Measurements from ENCODE around the gene TRIM32.

The TRIM32 gene

GRCh38 chr9:116691607-116692006 is 4.5 kb downstream of the TRIM32 start:
- no peak overlapping the region for H3K4me3 ChIP-seq (ENCODE audit: low read depth, low read length)
- no peaks in the 10 kb centered on the region for H3K9me3 ChIP-seq (ENCODE audit: control insufficient read depth, insufficient read depth, low read depth, low read length)
- 0 out of 2 replicates have a peak, but pooled peaks cover 2% of the 10 kb centered on the region for H3K4me1 ChIP-seq (ENCODE audit: control insufficient read depth, insufficient read depth, low read length)
- no peak overlapping the region for H3K27ac ChIP-seq (ENCODE audit: extremely low read depth, low read depth, low read length)
- POLR2A ChIA-PET, result no interaction called here
- peaks cover 0 to 17% of the 10 kb centered on the region in 2 experiments; a peak in 1 of 3 replicates for H3K36me3 ChIP-seq (ENCODE audit: control insufficient read depth in 2 of 2, insufficient read depth in 1 of 2, low read length in 2 of 2)
- TF ChIP-seq AEBP2 (tag by site-specific recombination; IDR thresholded peaks at IDR 0.05; ENCODE audit: borderline replicate concordance) (no peak), ZNF580 (tag by site-specific recombination; IDR thresholded peaks at IDR 0.05) (no peak), ZNF654 (tag by site-specific recombination; IDR thresholded peaks at IDR 0.05; ENCODE audit: low read depth) (no peak), ZSCAN23 (tag by site-specific recombination; IDR thresholded peaks at IDR 0.05) (no peak), ZNF670 (tag by site-specific recombination; IDR thresholded peaks at IDR 0.05; ENCODE audit: low read depth) (no peak), OSR2 (tag by site-specific recombination; IDR thresholded peaks at IDR 0.05) (no peak), GLIS2 (tag by site-specific recombination; IDR thresholded peaks at IDR 0.05) (no peak), REPIN1 (tag by site-specific recombination; IDR thresholded peaks at IDR 0.05; ENCODE audit: low read depth) (no peak), ZNF629 (tag by site-specific recombination; IDR thresholded peaks at IDR 0.05) (no peak), KLF7 (tag by site-specific recombination; IDR thresholded peaks at IDR 0.05; ENCODE audit: borderline replicate concordance) (no peak)
- TF ChIP-seq, protein P1, sequence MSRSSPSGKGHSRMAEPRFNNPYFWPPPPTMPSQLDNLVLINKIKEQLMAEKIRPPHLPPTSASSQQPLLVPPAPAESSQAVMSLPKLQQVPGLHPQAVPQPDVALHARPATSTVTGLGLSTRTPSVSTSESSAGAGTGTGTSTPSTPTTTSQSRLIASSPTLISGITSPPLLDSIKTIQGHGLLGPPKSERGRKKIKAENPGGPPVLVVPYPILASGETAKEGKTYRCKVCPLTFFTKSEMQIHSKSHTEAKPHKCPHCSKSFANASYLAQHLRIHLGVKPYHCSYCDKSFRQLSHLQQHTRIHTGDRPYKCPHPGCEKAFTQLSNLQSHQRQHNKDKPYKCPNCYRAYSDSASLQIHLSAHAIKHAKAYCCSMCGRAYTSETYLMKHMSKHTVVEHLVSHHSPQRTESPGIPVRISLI (tag by site-specific recombination; IDR thresholded peaks at IDR 0.05), result no peak
- TF ChIP-seq, protein P2, sequence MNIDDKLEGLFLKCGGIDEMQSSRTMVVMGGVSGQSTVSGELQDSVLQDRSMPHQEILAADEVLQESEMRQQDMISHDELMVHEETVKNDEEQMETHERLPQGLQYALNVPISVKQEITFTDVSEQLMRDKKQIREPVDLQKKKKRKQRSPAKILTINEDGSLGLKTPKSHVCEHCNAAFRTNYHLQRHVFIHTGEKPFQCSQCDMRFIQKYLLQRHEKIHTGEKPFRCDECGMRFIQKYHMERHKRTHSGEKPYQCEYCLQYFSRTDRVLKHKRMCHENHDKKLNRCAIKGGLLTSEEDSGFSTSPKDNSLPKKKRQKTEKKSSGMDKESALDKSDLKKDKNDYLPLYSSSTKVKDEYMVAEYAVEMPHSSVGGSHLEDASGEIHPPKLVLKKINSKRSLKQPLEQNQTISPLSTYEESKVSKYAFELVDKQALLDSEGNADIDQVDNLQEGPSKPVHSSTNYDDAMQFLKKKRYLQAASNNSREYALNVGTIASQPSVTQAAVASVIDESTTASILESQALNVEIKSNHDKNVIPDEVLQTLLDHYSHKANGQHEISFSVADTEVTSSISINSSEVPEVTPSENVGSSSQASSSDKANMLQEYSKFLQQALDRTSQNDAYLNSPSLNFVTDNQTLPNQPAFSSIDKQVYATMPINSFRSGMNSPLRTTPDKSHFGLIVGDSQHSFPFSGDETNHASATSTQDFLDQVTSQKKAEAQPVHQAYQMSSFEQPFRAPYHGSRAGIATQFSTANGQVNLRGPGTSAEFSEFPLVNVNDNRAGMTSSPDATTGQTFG (tag by site-specific recombination; IDR thresholded peaks at IDR 0.05; ENCODE audit: borderline replicate concordance), result no peak
- TF ChIP-seq, protein P3, sequence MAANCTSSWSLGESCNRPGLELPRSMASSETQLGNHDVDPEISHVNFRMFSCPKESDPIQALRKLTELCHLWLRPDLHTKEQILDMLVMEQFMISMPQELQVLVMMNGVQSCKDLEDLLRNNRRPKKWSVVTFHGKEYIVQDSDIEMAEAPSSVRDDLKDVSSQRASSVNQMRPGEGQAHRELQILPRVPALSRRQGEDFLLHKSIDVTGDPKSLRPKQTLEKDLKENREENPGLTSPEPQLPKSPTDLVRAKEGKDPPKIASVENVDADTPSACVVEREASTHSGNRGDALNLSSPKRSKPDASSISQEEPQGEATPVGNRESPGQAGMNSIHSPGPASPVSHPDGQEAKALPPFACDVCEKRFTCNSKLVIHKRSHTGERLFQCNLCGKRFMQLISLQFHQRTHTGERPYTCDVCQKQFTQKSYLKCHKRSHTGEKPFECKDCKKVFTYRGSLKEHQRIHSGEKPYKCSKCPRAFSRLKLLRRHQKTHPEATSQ (tag by site-specific recombination; IDR thresholded peaks at IDR 0.05), result no peak
- CTCF ChIA-PET, result no interaction called here

DNA sequence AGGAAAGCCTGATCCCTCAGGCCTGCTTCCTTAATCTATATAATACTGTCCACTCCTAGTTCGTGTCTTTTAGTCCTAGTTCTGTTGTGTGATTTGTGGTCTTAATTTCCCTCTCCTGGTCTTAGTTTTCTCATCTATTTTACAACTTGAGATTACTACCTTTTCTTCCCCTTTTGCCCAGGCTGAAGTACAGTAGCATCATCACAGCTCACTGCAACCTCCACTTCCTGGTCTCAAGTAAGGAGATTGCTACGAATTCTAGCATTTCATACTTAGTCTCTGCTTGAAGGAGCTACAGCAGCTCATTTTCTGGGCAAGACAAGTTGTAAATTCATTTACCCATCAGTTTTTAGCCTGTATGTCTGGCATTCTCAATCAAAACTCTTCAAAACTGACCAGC is 5.5 kb downstream of the TRIM32 start:
- H3K9me3 ChIP-seq (ENCODE audit: control insufficient read depth, insufficient read depth, low read depth, low read length), result no peaks in the 10 kb centered on the region
- no peak overlapping the region for H3K4me3 ChIP-seq (ENCODE audit: low read depth, low read length)
- 0 out of 2 replicates have a peak, but pooled peaks cover 2% of the 10 kb centered on the region for H3K4me1 ChIP-seq (ENCODE audit: control insufficient read depth, insufficient read depth, low read length)
- ChIA-PET CTCF (interaction anchor here (1.8 kb wide), 1 partner anchor 1099 kb away, joined by 7 read pairs; no protein-coding TSS in a partner anchor), POLR2A (no interaction called here)
- no peak overlapping the region for H3K27ac ChIP-seq (ENCODE audit: extremely low read depth, low read depth, low read length)
- peaks cover 0 to 27% of the 10 kb centered on the region in 2 experiments; a peak in 1 of 3 replicates for H3K36me3 ChIP-seq (ENCODE audit: control insufficient read depth in 2 of 2, insufficient read depth in 1 of 2, low read length in 2 of 2)
- TF ChIP-seq ZNF335 (tag by site-specific recombination; conservative IDR thresholded peaks at IDR 0.05), result no peak
- no peak for TF ChIP-seq ZFP41 (tag by site-specific recombination; IDR thresholded peaks at IDR 0.05; ENCODE audit: borderline replicate concordance)
- TF ChIP-seq, protein P4, sequence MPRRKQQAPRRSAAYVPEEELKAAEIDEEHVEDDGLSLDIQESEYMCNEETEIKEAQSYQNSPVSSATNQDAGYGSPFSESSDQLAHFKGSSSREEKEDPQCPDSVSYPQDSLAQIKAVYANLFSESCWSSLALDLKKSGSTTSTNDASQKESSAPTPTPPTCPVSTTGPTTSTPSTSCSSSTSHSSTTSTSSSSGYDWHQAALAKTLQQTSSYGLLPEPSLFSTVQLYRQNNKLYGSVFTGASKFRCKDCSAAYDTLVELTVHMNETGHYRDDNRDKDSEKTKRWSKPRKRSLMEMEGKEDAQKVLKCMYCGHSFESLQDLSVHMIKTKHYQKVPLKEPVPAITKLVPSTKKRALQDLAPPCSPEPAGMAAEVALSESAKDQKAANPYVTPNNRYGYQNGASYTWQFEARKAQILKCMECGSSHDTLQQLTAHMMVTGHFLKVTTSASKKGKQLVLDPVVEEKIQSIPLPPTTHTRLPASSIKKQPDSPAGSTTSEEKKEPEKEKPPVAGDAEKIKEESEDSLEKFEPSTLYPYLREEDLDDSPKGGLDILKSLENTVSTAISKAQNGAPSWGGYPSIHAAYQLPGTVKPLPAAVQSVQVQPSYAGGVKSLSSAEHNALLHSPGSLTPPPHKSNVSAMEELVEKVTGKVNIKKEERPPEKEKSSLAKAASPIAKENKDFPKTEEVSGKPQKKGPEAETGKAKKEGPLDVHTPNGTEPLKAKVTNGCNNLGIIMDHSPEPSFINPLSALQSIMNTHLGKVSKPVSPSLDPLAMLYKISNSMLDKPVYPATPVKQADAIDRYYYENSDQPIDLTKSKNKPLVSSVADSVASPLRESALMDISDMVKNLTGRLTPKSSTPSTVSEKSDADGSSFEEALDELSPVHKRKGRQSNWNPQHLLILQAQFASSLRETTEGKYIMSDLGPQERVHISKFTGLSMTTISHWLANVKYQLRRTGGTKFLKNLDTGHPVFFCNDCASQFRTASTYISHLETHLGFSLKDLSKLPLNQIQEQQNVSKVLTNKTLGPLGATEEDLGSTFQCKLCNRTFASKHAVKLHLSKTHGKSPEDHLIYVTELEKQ (tag by site-specific recombination; IDR thresholded peaks at IDR 0.05; ENCODE audit: borderline replicate concordance), result no peak
- TF ChIP-seq ZNF624 (tag by site-specific recombination; IDR thresholded peaks at IDR 0.05), result no peak
- no peak for TF ChIP-seq ELK4 (IDR thresholded peaks at IDR 0.05; ENCODE audit: borderline replicate concordance, low read depth, low read length)
- TF ChIP-seq, protein P5, sequence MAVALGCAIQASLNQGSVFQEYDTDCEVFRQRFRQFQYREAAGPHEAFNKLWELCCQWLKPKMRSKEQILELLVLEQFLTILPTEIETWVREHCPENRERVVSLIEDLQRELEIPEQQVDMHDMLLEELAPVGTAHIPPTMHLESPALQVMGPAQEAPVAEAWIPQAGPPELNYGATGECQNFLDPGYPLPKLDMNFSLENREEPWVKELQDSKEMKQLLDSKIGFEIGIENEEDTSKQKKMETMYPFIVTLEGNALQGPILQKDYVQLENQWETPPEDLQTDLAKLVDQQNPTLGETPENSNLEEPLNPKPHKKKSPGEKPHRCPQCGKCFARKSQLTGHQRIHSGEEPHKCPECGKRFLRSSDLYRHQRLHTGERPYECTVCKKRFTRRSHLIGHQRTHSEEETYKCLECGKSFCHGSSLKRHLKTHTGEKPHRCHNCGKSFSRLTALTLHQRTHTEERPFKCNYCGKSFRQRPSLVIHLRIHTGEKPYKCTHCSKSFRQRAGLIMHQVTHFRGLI (tag by site-specific recombination; IDR thresholded peaks at IDR 0.05), result no peak
- TF ChIP-seq ZNF174 (tag by site-specific recombination; IDR thresholded peaks at IDR 0.05), result no peak
- no peak for TF ChIP-seq ZNF10 (tag by site-specific recombination; IDR thresholded peaks at IDR 0.05)

Measured in HEK293 (cell line).